Kidney epithelial cell (primary cell): ENCODE results near the gene NUP88. TPM values are rescaled to one million over a fixed set of nuclear protein-coding genes. Genes with fewer than 3 reads are reported as not detected.

Experiments used
- DNase-seq: peaks from one replicate; pipeline ENCODE4 v3.0.0-alpha.2; 2010; ENCODE audit warnings: low read depth
- H3K27me3 ChIP-seq: 2 replicates; pipeline ENCODE4 v1.6.0; 2011; ENCODE audit warnings: low read length; ENCODE audit not compliant: control insufficient read depth, insufficient read depth
- H3K36me3 ChIP-seq: 2 replicates; pipeline ENCODE4 v1.5.1; 2011; ENCODE audit warnings: low read length; ENCODE audit not compliant: control insufficient read depth, insufficient read depth
- H3K4me3 ChIP-seq: 2 replicates; pipeline ENCODE4 v1.5.1; 2011; ENCODE audit warnings: low read depth, mild to moderate bottlenecking, control low read depth, low read length
- CTCF ChIP-seq: IDR thresholded peaks from 2 replicates; pipeline ENCODE4 v1.5.1; 2011; ENCODE audit warnings: mild to moderate bottlenecking, moderate library complexity, low read length, control low read depth, inconsistent platforms; ENCODE audit not compliant: insufficient read depth, poor library complexity, severe bottlenecking
- total RNA-seq: library from RNA; depleted of rRNA; stranded (reverse); fragments of >200 nt; gene quantifications from 2 replicates; pipeline ENCODE4 v1.2.3, GENCODE V29; 2015

The NUP88 gene
- total RNA-seq, 1 donor from 2014 or later: 68.2 TPM

- no peak for DNase-seq
- Histone ChIP-seq H3K36me3 (peaks cover 1% of the 10 kb centered on the region), H3K4me3 (no peak overlapping the region), H3K27me3 (no peaks in the 10 kb centered on the region)
- no peak for TF ChIP-seq CTCF
Observed at GRCh38 chr17:5396612-5397011, 22.9 kb downstream of the NUP88 start.

GRCh38 chr17:5391678-5392077, 27.8 kb downstream of the NUP88 start:
- no peak overlapping the region for H3K4me3 ChIP-seq
- H3K36me3 ChIP-seq: peaks cover 3% of the 10 kb centered on the region
- no peak for DNase-seq
- no peak for TF ChIP-seq CTCF
- H3K27me3 ChIP-seq: no peaks in the 10 kb centered on the region

GRCh38 chr17:5381542-5381941, 37.9 kb downstream of the NUP88 start:
- Histone ChIP-seq H3K36me3 (peaks cover 3% of the 10 kb centered on the region), H3K27me3 (no peaks in the 10 kb centered on the region), H3K4me3 (no peak overlapping the region)
- DNase-seq: no peak
- TF ChIP-seq CTCF: no peak

- TF ChIP-seq CTCF: no peak
- H3K36me3 ChIP-seq: peaks cover 3% of the 10 kb centered on the region
- no peak for DNase-seq
- no peak overlapping the region for H3K4me3 ChIP-seq
- H3K27me3 ChIP-seq: no peaks in the 10 kb centered on the region
Observed at GRCh38 chr17:5380491-5381135, 38.8 kb downstream of the NUP88 start.

- peaks cover 3% of the 10 kb centered on the region for H3K36me3 ChIP-seq
- no peak overlapping the region for H3K4me3 ChIP-seq
- DNase-seq: no peak
- TF ChIP-seq CTCF: no peak
- no peaks in the 10 kb centered on the region for H3K27me3 ChIP-seq
Observed at GRCh38 chr17:5379351-5380107, 39.9 kb downstream of the NUP88 start.
